T-helper 2 cell treated with Interferon-gamma antibody and Interleukin-4, amounts not matched to agents 5 μg/mL and 100 μg/mL, for 36 hours (primary cell): Measurements from ENCODE around the gene KRTAP5-4.
"Not testable (repeated sequence)": the region's sequence is repeated elsewhere in the genome, so short reads cannot be mapped to it uniquely, and the experiment has no call there.

ENCODE experiments used
- DNase-seq: peaks from one replicate; pipeline ENCODE4 v3.0.0; 2021; ENCODE audit warnings: low spot score
- H3K27ac Mint-ChIP-seq: one replicate; pipeline ENCODE4 v1.8.0; 2021; ENCODE audit warnings: mild to moderate bottlenecking, mixed read lengths
- H3K27me3 Mint-ChIP-seq: one replicate; pipeline ENCODE4 v1.8.0; 2021; ENCODE audit warnings: low read depth, mixed read lengths
- H3K36me3 Mint-ChIP-seq: one replicate; pipeline ENCODE4 v1.8.0; 2021; ENCODE audit warnings: low read depth, mixed read lengths
- H3K4me1 Mint-ChIP-seq: one replicate; pipeline ENCODE4 v1.8.0; 2021; ENCODE audit warnings: low read depth, mixed read lengths
- H3K4me3 Mint-ChIP-seq: one replicate; pipeline ENCODE4 v1.8.0; 2022; ENCODE audit warnings: mild to moderate bottlenecking, moderate library complexity, mixed read lengths
- H3K9me3 Mint-ChIP-seq: one replicate; pipeline ENCODE4 v1.8.0; 2021; ENCODE audit warnings: mixed read lengths

Gene KRTAP5-4

GRCh38 chr11:1607901-1608300, 14.0 kb downstream of the KRTAP5-4 start:
- H3K36me3 Mint-ChIP-seq, H3K4me1 Mint-ChIP-seq, H3K4me3 Mint-ChIP-seq, DNase-seq, H3K9me3 Mint-ChIP-seq, H3K27ac Mint-ChIP-seq: not testable (repeated sequence)
- peaks cover 18% of the 10 kb centered on the region for H3K27me3 Mint-ChIP-seq

GRCh38 chr11:1607156-1607845, 14.6 kb downstream of the KRTAP5-4 start:
- not testable (repeated sequence) for H3K27ac Mint-ChIP-seq, H3K9me3 Mint-ChIP-seq, H3K36me3 Mint-ChIP-seq, H3K4me1 Mint-ChIP-seq, DNase-seq, H3K4me3 Mint-ChIP-seq
- H3K27me3 Mint-ChIP-seq: peaks cover 21% of the 10 kb centered on the region

- H3K36me3 Mint-ChIP-seq, H3K4me1 Mint-ChIP-seq, H3K4me3 Mint-ChIP-seq, H3K27ac Mint-ChIP-seq, H3K9me3 Mint-ChIP-seq, DNase-seq: not testable (repeated sequence)
- peaks cover 28% of the 10 kb centered on the region for H3K27me3 Mint-ChIP-seq
These were observed 16.0 kb downstream of the KRTAP5-4 start for GRCh38 chr11:1605923-1606322.

- Mint-ChIP-seq H3K4me1 (peaks cover 2% of the 10 kb centered on the region), H3K4me3 (no peak overlapping the region), H3K36me3 (no peaks in the 10 kb centered on the region), H3K27me3 (peaks cover 29% of the 10 kb centered on the region), H3K9me3 (no peaks in the 10 kb centered on the region), H3K27ac (no peak overlapping the region)
- DNase-seq: no peak
These were observed 17.2 kb downstream of the KRTAP5-4 start for GRCh38 chr11:1604711-1605110.

GRCh38 chr11:1604181-1604580, 17.8 kb downstream of the KRTAP5-4 start:
- no peaks in the 10 kb centered on the region for H3K9me3 Mint-ChIP-seq
- no peak overlapping the region for H3K4me3 Mint-ChIP-seq
- DNase-seq: no peak
- no peak overlapping the region for H3K27ac Mint-ChIP-seq
- H3K27me3 Mint-ChIP-seq: peaks cover 32% of the 10 kb centered on the region
- H3K4me1 Mint-ChIP-seq: peaks cover 2% of the 10 kb centered on the region
- no peaks in the 10 kb centered on the region for H3K36me3 Mint-ChIP-seq

GRCh38 chr11:1603629-1604028, 18.3 kb downstream of the KRTAP5-4 start:
- Mint-ChIP-seq H3K4me1 (peaks cover 2% of the 10 kb centered on the region), H3K27me3 (peaks cover 32% of the 10 kb centered on the region), H3K27ac (no peak overlapping the region), H3K4me3 (no peak overlapping the region), H3K9me3 (no peaks in the 10 kb centered on the region), H3K36me3 (no peaks in the 10 kb centered on the region)
- no peak for DNase-seq

GRCh38 chr11:1601663-1602062, 20.3 kb downstream of the KRTAP5-4 start:
- H3K36me3 Mint-ChIP-seq, H3K4me3 Mint-ChIP-seq, H3K9me3 Mint-ChIP-seq, DNase-seq, H3K4me1 Mint-ChIP-seq, H3K27ac Mint-ChIP-seq: not testable (repeated sequence)
- peaks cover 38% of the 10 kb centered on the region for H3K27me3 Mint-ChIP-seq

GRCh38 chr11:1600626-1601025, 21.3 kb downstream of the KRTAP5-4 start:
- no peak for DNase-seq
- Mint-ChIP-seq H3K36me3 (no peaks in the 10 kb centered on the region), H3K27me3 (peaks cover 42% of the 10 kb centered on the region), H3K4me1 (no peaks in the 10 kb centered on the region), H3K27ac (no peak overlapping the region), H3K4me3 (no peak overlapping the region), H3K9me3 (no peaks in the 10 kb centered on the region)

GRCh38 chr11:1598816-1599215, 23.1 kb downstream of the KRTAP5-4 start:
- Mint-ChIP-seq H3K4me3 (no peak overlapping the region), H3K36me3 (no peaks in the 10 kb centered on the region), H3K4me1 (no peaks in the 10 kb centered on the region), H3K9me3 (no peaks in the 10 kb centered on the region), H3K27me3 (peaks cover 49% of the 10 kb centered on the region), H3K27ac (no peak overlapping the region)
- no peak for DNase-seq

GRCh38 chr11:1598406-1598805, 23.5 kb downstream of the KRTAP5-4 start:
- H3K4me3 Mint-ChIP-seq, H3K27ac Mint-ChIP-seq: not testable (repeated sequence)

GRCh38 chr11:1597994-1598380, 24.0 kb downstream of the KRTAP5-4 start, which contains the start of gene KRTAP5-2:
TSS of gene KRTAP5-2 (minus strand) at chr11:1598294. CDS start at chr11:1598250, 44 bp downstream.
- Mint-ChIP-seq H3K9me3 (no peaks in the 10 kb centered on the region), H3K27ac (no peak within 1 kb of the TSS), H3K27me3 (peaks cover 51% of the 10 kb centered on the region), H3K4me1 (no peaks in the 10 kb centered on the region), H3K4me3 (no peak within 1 kb of the TSS), H3K36me3 (no peaks in the 10 kb centered on the region)
- no peak for DNase-seq

More at GRCh38 chr11:1598406-1598805, 23.5 kb downstream of the KRTAP5-4 start:
- not testable (repeated sequence) for H3K9me3 Mint-ChIP-seq, DNase-seq, H3K4me1 Mint-ChIP-seq, H3K36me3 Mint-ChIP-seq
- H3K27me3 Mint-ChIP-seq: peaks cover 50% of the 10 kb centered on the region

GRCh38 chr11:1597331-1597993, 24.5 kb downstream of the KRTAP5-4 start:
- no peak for DNase-seq
- Mint-ChIP-seq H3K27me3 (peaks cover 54% of the 10 kb centered on the region), H3K27ac (no peak overlapping the region), H3K4me3 (no peak overlapping the region), H3K9me3 (no peaks in the 10 kb centered on the region), H3K4me1 (no peaks in the 10 kb centered on the region), H3K36me3 (no peaks in the 10 kb centered on the region)

- H3K36me3 Mint-ChIP-seq, H3K9me3 Mint-ChIP-seq: not testable (repeated sequence)
- H3K27me3 Mint-ChIP-seq: peaks cover 49% of the 10 kb centered on the region
These were observed 25.3 kb downstream of the KRTAP5-4 start for GRCh38 chr11:1596576-1597121.

GRCh38 chr11:1595994-1596575, 25.9 kb downstream of the KRTAP5-4 start:
- H3K4me3 Mint-ChIP-seq, H3K9me3 Mint-ChIP-seq, H3K36me3 Mint-ChIP-seq, H3K27ac Mint-ChIP-seq, H3K4me1 Mint-ChIP-seq, DNase-seq: not testable (repeated sequence)
- peaks cover 48% of the 10 kb centered on the region for H3K27me3 Mint-ChIP-seq

More at GRCh38 chr11:1596576-1597121, 25.3 kb downstream of the KRTAP5-4 start:
- H3K4me1 Mint-ChIP-seq, H3K4me3 Mint-ChIP-seq, H3K27ac Mint-ChIP-seq, DNase-seq: not testable (repeated sequence)
